ENCODE data around the gene CCR5.
"Not testable (repeated sequence)": the region's sequence is repeated elsewhere in the genome, so short reads cannot be mapped to it uniquely, and the experiment has no call there.

Gene CCR5

GRCh38 chr3:46380471-46381221, 9.9 kb downstream of the CCR5 start:
- Histone ChIP-seq H3K27ac (no peak overlapping the region), H3K9me3 (no peaks in the 10 kb centered on the region), H3K4me3 (no peak overlapping the region), H3K9ac (no peak overlapping the region), H3K4me1 (peaks cover 45% of the 10 kb centered on the region), H4K20me1 (no peaks in the 10 kb centered on the region), H3K27me3 (no peaks in the 10 kb centered on the region), H3K4me2 (peak overlapping the region; percentile 14), H3K36me3 (no peaks in the 10 kb centered on the region)
- TF ChIP-seq Cebpa-rat (IDR thresholded peaks at IDR 0.05) = no peak

- H3K36me3 ChIP-seq = no peaks in the 10 kb centered on the region
- no peaks in the 10 kb centered on the region for H4K20me1 ChIP-seq
- TF ChIP-seq Cebpa-rat (IDR thresholded peaks at IDR 0.05) = no peak
- H3K4me2 ChIP-seq = no peak overlapping the region
- no peaks in the 10 kb centered on the region for H3K27me3 ChIP-seq
- no peak overlapping the region for H3K27ac ChIP-seq
- no peak overlapping the region for H3K4me3 ChIP-seq
- no peaks in the 10 kb centered on the region for H3K9me3 ChIP-seq
- peaks cover 36% of the 10 kb centered on the region for H3K4me1 ChIP-seq
- no peak overlapping the region for H3K9ac ChIP-seq
Observed at GRCh38 chr3:46381625-46382024, 10.9 kb downstream of the CCR5 start.

- H4K20me1 ChIP-seq = no peaks in the 10 kb centered on the region
- no peaks in the 10 kb centered on the region for H3K27me3 ChIP-seq
- H3K4me1 ChIP-seq = peaks cover 35% of the 10 kb centered on the region
- H3K27ac ChIP-seq = peak overlapping the region; percentile 88
- peak overlapping the region; percentile 71; the same call in 1 of the 2 replicates for H3K9ac ChIP-seq
- H3K4me3 ChIP-seq = 0 out of 2 replicates have a peak overlapping the region, but pooled peaks have one; percentile 31
- TF ChIP-seq Cebpa-rat (IDR thresholded peaks at IDR 0.05) = no peak
- H3K9me3 ChIP-seq = peaks cover 11% of the 10 kb centered on the region
- peak overlapping the region; percentile 86 for H3K4me2 ChIP-seq
- no peaks in the 10 kb centered on the region for H3K36me3 ChIP-seq
Observed at GRCh38 chr3:46383211-46383950, 12.6 kb downstream of the CCR5 start.

GRCh38 chr3:46383951-46384330, 13.2 kb downstream of the CCR5 start:
- TF ChIP-seq Cebpa-rat (IDR thresholded peaks at IDR 0.05) = no peak
- Histone ChIP-seq H3K9ac (peak overlapping the region; percentile 71; the same call in 1 of the 2 replicates), H3K4me1 (peaks cover 35% of the 10 kb centered on the region), H3K4me2 (peak overlapping the region; percentile 86), H4K20me1 (no peaks in the 10 kb centered on the region), H3K27ac (peak overlapping the region; percentile 88), H3K9me3 (peaks cover 11% of the 10 kb centered on the region), H3K36me3 (no peaks in the 10 kb centered on the region), H3K27me3 (no peaks in the 10 kb centered on the region), H3K4me3 (no peak overlapping the region)

GRCh38 chr3:46386205-46386604, 15.5 kb downstream of the CCR5 start:
- no peak overlapping the region for H3K4me3 ChIP-seq
- H3K36me3 ChIP-seq = no peaks in the 10 kb centered on the region
- H3K27me3 ChIP-seq = no peaks in the 10 kb centered on the region
- H3K9me3 ChIP-seq = peaks cover 11% of the 10 kb centered on the region
- H3K27ac ChIP-seq = no peak overlapping the region
- H3K4me2 ChIP-seq = no peak overlapping the region
- TF ChIP-seq Cebpa-rat (IDR thresholded peaks at IDR 0.05) = no peak
- H3K9ac ChIP-seq = no peak overlapping the region
- peaks cover 25% of the 10 kb centered on the region for H3K4me1 ChIP-seq
- no peaks in the 10 kb centered on the region for H4K20me1 ChIP-seq

- H4K20me1 ChIP-seq, H3K4me2 ChIP-seq, H3K36me3 ChIP-seq, H3K4me3 ChIP-seq, H3K27ac ChIP-seq, H3K9ac ChIP-seq, H3K27me3 ChIP-seq: not testable (repeated sequence)
- peaks cover 11% of the 10 kb centered on the region for H3K9me3 ChIP-seq
- peaks cover 13% of the 10 kb centered on the region for H3K4me1 ChIP-seq
Observed at GRCh38 chr3:46388847-46389246, 18.1 kb downstream of the CCR5 start.

- TF ChIP-seq Cebpa-rat (IDR thresholded peaks at IDR 0.05) = no peak
- Histone ChIP-seq H3K36me3 (no peaks in the 10 kb centered on the region), H3K9me3 (peaks cover 11% of the 10 kb centered on the region), H3K4me2 (no peak overlapping the region), H3K4me3 (no peak overlapping the region), H3K4me1 (peaks cover 9% of the 10 kb centered on the region), H3K27me3 (no peaks in the 10 kb centered on the region), H3K27ac (no peak overlapping the region), H4K20me1 (no peaks in the 10 kb centered on the region), H3K9ac (no peak overlapping the region)
Observed at GRCh38 chr3:46389306-46389705, 18.6 kb downstream of the CCR5 start.

GRCh38 chr3:46391526-46391925, 20.8 kb downstream of the CCR5 start:
- not testable (repeated sequence) for H3K9ac ChIP-seq, H3K4me3 ChIP-seq, H3K27ac ChIP-seq, H3K36me3 ChIP-seq, H3K4me2 ChIP-seq, H3K27me3 ChIP-seq, H3K4me1 ChIP-seq, H4K20me1 ChIP-seq
- H3K9me3 ChIP-seq = peaks cover 11% of the 10 kb centered on the region

- no peak overlapping the region for H3K27ac ChIP-seq
- H3K4me1 ChIP-seq = peaks cover 8% of the 10 kb centered on the region
- H3K36me3 ChIP-seq = no peaks in the 10 kb centered on the region
- no peaks in the 10 kb centered on the region for H3K27me3 ChIP-seq
- peaks cover under 1% of the 10 kb centered on the region; the same call in 1 of the 2 replicates for H3K9me3 ChIP-seq
- H3K4me2 ChIP-seq = no peak overlapping the region
- H3K9ac ChIP-seq = no peak overlapping the region
- no peaks in the 10 kb centered on the region for H4K20me1 ChIP-seq
- no peak for TF ChIP-seq Cebpa-rat (IDR thresholded peaks at IDR 0.05)
- no peak overlapping the region for H3K4me3 ChIP-seq
Observed at GRCh38 chr3:46393011-46393410, 22.3 kb downstream of the CCR5 start.
